Measurements from ENCODE around the gene POLR1G. TPM values are rescaled to one million over a fixed set of nuclear protein-coding genes. Genes with fewer than 3 reads are reported as not detected.

POLR1G gene
- total and polyA plus RNA-seq, 9 of the 15 experiments (the other 6 are each of a cell fraction or from before 2014, with no cell fraction given) = 3.0 to 50.1 (median 27.4) TPM

DNA sequence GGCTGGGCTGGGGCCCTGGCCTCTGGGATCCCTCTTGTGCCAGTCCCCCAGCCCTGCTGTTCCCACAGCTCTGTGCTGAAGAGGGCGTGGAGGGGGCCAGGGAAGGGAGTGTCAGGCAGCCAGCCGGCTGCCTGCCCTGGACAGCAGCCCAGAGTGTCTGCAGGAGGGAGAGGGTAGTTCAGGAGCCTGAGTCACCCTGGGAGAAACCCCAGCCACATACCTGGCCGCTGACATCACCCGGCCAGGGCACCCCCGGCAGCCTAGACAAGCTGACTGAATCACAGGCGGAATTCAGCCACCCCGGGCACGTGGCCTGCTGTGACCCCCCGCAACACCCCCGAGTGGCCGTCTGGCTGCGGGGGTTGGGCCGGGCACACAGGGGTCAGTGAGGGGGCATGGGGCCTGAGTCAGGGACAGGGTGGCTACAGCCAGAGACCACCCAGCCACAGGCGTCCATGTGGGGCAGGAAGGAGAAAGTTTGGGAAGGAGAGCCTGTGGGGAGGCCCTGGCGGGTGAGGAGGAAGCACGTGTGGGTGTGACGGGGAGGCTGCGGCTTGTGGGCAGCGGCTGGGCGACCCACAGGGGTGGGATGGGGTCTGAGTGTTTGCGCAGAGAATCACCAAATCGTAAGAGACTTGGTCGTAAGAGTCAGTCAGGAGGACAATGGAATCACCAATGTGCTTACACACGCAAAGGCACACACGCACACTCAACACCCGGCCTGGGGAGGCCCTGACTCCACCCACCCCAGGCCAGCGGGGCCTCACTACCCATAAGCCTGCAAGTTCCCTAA is 49.5 kb downstream of the POLR1G start (continued):
- TF ChIP-seq, protein P1, sequence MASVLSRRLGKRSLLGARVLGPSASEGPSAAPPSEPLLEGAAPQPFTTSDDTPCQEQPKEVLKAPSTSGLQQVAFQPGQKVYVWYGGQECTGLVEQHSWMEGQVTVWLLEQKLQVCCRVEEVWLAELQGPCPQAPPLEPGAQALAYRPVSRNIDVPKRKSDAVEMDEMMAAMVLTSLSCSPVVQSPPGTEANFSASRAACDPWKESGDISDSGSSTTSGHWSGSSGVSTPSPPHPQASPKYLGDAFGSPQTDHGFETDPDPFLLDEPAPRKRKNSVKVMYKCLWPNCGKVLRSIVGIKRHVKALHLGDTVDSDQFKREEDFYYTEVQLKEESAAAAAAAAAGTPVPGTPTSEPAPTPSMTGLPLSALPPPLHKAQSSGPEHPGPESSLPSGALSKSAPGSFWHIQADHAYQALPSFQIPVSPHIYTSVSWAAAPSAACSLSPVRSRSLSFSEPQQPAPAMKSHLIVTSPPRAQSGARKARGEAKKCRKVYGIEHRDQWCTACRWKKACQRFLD (CRISPR knock-in tag; IDR thresholded peaks at IDR 0.05) = peak; percentile 68
- TF ChIP-seq KDM2B (CRISPR knock-in tag; IDR thresholded peaks at IDR 0.05) (no peak), GABPA (tag; conservative IDR thresholded peaks at IDR 0.05; ENCODE audit: low read depth) (peak; percentile 43), ZNF24 (IDR thresholded peaks at IDR 0.05) (no peak), NR4A1 (CRISPR knock-in tag; IDR thresholded peaks at IDR 0.05) (0 out of 2 replicates have a peak, but pooled peaks have one; percentile 12), NR4A1 (tag; IDR thresholded peaks at IDR 0.05) (peak; percentile 75; the same call in 1 of the 2 replicates), ZNF644 (tag; IDR thresholded peaks at IDR 0.05; ENCODE audit: low read depth) (no peak)

DNA sequence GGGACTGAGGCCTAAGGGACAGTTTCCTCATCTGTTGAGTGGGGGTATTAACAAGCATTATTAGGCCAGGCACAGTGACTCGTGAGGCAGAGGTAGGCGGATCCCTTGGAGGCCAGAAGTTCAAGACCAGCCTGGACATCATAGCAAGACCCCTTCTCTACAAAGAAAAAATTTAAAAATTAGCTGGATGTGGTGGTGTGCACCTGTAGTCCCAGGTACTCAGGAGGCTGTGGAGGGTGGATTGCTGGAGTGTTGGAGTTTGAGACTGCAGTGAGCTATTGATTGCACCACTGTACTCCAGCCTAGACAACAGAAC is 50.0 kb downstream of the POLR1G start:
- BruUV-seq (replicated peaks) = no TSS peak
- TF ChIP-seq STAT5A (IDR thresholded peaks at IDR 0.05; ENCODE audit: borderline replicate concordance, low read length) (no peak), SUPT5H (IDR thresholded peaks at IDR 0.05) (no peak), PHF20 (IDR thresholded peaks at IDR 0.05; ENCODE audit: partially characterized antibody) (peak; percentile 60), SAP30 (IDR thresholded peaks at IDR 0.05; ENCODE audit: borderline replicate concordance, insufficient read depth, low read depth, low read length, poor library complexity, severe bottlenecking) (no peak), CAMTA2 (CRISPR knock-in tag; conservative IDR thresholded peaks at IDR 0.05) (no peak), CREB1 (IDR thresholded peaks at IDR 0.05) (no peak), CREB1 (CRISPR knock-in tag; IDR thresholded peaks at IDR 0.05) (no peak), NRF1 (conservative IDR thresholded peaks at IDR 0.05 in 1 of 2, IDR thresholded peaks at IDR 0.05 in 1 of 2) (0 out of 4 replicates have a peak, but pooled peaks of 1 of the 2 experiments have one; percentile 4)
- TF ChIP-seq, protein P2, sequence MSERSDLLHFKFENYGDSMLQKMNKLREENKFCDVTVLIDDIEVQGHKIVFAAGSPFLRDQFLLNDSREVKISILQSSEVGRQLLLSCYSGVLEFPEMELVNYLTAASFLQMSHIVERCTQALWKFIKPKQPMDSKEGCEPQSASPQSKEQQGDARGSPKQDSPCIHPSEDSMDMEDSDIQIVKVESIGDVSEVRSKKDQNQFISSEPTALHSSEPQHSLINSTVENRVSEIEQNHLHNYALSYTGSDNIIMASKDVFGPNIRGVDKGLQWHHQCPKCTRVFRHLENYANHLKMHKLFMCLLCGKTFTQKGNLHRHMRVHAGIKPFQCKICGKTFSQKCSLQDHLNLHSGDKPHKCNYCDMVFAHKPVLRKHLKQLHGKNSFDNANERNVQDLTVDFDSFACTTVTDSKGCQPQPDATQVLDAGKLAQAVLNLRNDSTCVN (CRISPR knock-in tag; IDR thresholded peaks at IDR 0.05) = no peak
- TF ChIP-seq, protein P3, sequence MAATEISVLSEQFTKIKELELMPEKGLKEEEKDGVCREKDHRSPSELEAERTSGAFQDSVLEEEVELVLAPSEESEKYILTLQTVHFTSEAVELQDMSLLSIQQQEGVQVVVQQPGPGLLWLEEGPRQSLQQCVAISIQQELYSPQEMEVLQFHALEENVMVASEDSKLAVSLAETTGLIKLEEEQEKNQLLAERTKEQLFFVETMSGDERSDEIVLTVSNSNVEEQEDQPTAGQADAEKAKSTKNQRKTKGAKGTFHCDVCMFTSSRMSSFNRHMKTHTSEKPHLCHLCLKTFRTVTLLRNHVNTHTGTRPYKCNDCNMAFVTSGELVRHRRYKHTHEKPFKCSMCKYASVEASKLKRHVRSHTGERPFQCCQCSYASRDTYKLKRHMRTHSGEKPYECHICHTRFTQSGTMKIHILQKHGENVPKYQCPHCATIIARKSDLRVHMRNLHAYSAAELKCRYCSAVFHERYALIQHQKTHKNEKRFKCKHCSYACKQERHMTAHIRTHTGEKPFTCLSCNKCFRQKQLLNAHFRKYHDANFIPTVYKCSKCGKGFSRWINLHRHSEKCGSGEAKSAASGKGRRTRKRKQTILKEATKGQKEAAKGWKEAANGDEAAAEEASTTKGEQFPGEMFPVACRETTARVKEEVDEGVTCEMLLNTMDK (IDR thresholded peaks at IDR 0.05; ENCODE audit: borderline replicate concordance, insufficient read depth, low read depth, low read length, poor library complexity, severe bottlenecking) = no peak

More for the DNA sequence above, 50.0 kb downstream of the POLR1G start:
- H3K27me3 ChIP-seq (ENCODE audit: control insufficient read depth in 2 of 2, insufficient read depth in 2 of 2, low read length in 2 of 2) = no peaks in the 10 kb centered on the region
- no peak for ATAC-seq
- no peaks in the 10 kb centered on the region for H3K9me3 ChIP-seq (replicated peaks; ENCODE audit: control insufficient read depth, insufficient read depth, low read depth, low read length)
- in situ Hi-C loops (cut with MboI) = no loop called here
- FAIRE-seq = no peak
- 36% methylated on average over 2 of the region's 2 CpGs for WGBS (ENCODE audit: insufficient coverage, low coverage, missing lambda C conversion rate)
- no peaks in the 10 kb centered on the region for H4K20me1 ChIP-seq (replicated peaks; ENCODE audit: control insufficient read depth, insufficient read depth, low read length)
- peak overlapping the region; percentile 94 for H2AFZ ChIP-seq (ENCODE audit: low read depth, low read length)
- no peaks in the 10 kb centered on the region for H3K36me3 ChIP-seq (ENCODE audit: control insufficient read depth, insufficient read depth, low read length)
- peak overlapping the region; percentile 86 for H3K27ac ChIP-seq (ENCODE audit: extremely low read depth, low read depth, low read length)
- H3K4me3 ChIP-seq = no peak overlapping the region
- no peaks in the 10 kb centered on the region for H3K79me2 ChIP-seq (ENCODE audit: control insufficient read depth, insufficient read depth, low read length)
- peaks cover 13 to 14% of the 10 kb centered on the region in 2 experiments for H3K4me1 ChIP-seq (replicated peaks in 1 of 2; ENCODE audit: control insufficient read depth in 2 of 2, insufficient read depth in 2 of 2, low read length in 2 of 2)
- peak overlapping the region; percentile 66 to 89 for H3K9ac ChIP-seq (ENCODE audit: insufficient read depth in 1 of 2, low read depth in 2 of 2, low read length in 2 of 2)
- no peak for DNase-seq (ENCODE audit: extremely low read depth in 1 of 4, low spot score in 3 of 4)
- intact Hi-C loops (cut with micrococcal nuclease) = no loop called here
- peak overlapping the region; percentile 64 for H3K4me2 ChIP-seq (ENCODE audit: insufficient read depth, low read length)
- ChIA-PET POLR2A (interaction anchor here (0.6 to 3.7 kb wide), 3 partner anchors 12 to 365 kb away, joined by 3 to 36 read pairs (median 4); partner anchors contain the start of gene FOSB), CTCF (ENCODE audit: low intra/inter-chr PET ratio) (no interaction called here)
- no peaks in the 10 kb centered on the region for H3K9me1 ChIP-seq (ENCODE audit: control insufficient read depth, insufficient read depth, low read length)

Measured in K562 (cell line).